ENCODE results near the gene FBXW11. TPM values are rescaled to one million over a fixed set of nuclear protein-coding genes. Genes with fewer than 3 reads are reported as not detected.

The FBXW11 gene
- total RNA-seq, 1 experiment from 2014 or later: 54.8 TPM

GRCh38 chr5:171899792-171900191, 106.6 kb downstream of the FBXW11 start:
- no peaks in the 10 kb centered on the region for H3K4me1 ChIP-seq (replicated peaks; ENCODE audit: insufficient read depth)
- H3K79me2 ChIP-seq (ENCODE audit: low read depth): peaks cover 31% of the 10 kb centered on the region
- peaks cover 6% of the 10 kb centered on the region for H4K20me1 ChIP-seq (ENCODE audit: insufficient read depth)
- H3F3A ChIP-seq (ENCODE audit: insufficient read depth, low read depth): no peaks in the 10 kb centered on the region; the same call in 1 of the 2 replicates
- DNase-seq: no peak
- ChIA-PET CTCF (no interaction called here), POLR2A (ENCODE audit: unreplicated experiment) (interaction anchor here (0.7 kb wide), 1 partner anchor 128 kb away, joined by 3 read pairs; no protein-coding TSS in a partner anchor)
- peaks cover 5% of the 10 kb centered on the region; the same call in 1 of the 2 replicates for H3K36me3 ChIP-seq (ENCODE audit: low read depth)
- H3K4me2 ChIP-seq: no peak overlapping the region
- no peak overlapping the region for H3K4me3 ChIP-seq
- BruUV-seq (replicated peaks): no TSS peak
- H2AFZ ChIP-seq: no peak overlapping the region
- H3K9me2 ChIP-seq (ENCODE audit: insufficient read depth): no peaks in the 10 kb centered on the region
- TF ChIP-seq CTCF (conservative IDR thresholded peaks at IDR 0.05) (no peak), EZH2 (IDR thresholded peaks at IDR 0.05; ENCODE audit: low read depth) (no peak)
- intact Hi-C loops (cut with micrococcal nuclease; ENCODE audit: unreplicated experiment): loop anchor here (10.0 kb wide), 1 partner anchor 1155 kb away; no protein-coding TSS in a partner anchor
- H3K27ac ChIP-seq: no peak overlapping the region
- H3K27me3 ChIP-seq (ENCODE audit: insufficient read depth, low read depth): no peaks in the 10 kb centered on the region
- H3K9me3 ChIP-seq (ENCODE audit: insufficient read depth, low read depth): no peaks in the 10 kb centered on the region

GRCh38 chr5:171898879-171899278, 107.6 kb downstream of the FBXW11 start:
- Histone ChIP-seq H3K27me3 (ENCODE audit: insufficient read depth, low read depth) (no peaks in the 10 kb centered on the region), H3F3A (ENCODE audit: insufficient read depth, low read depth) (no peaks in the 10 kb centered on the region; the same call in 1 of the 2 replicates), H2AFZ (no peak overlapping the region), H3K4me3 (no peak overlapping the region), H3K36me3 (ENCODE audit: low read depth) (0 out of 2 replicates have a peak, but pooled peaks cover 5% of the 10 kb centered on the region), H3K27ac (no peak overlapping the region), H3K9me2 (ENCODE audit: insufficient read depth) (no peaks in the 10 kb centered on the region), H3K4me1 (replicated peaks; ENCODE audit: insufficient read depth) (no peaks in the 10 kb centered on the region), H4K20me1 (ENCODE audit: insufficient read depth) (peaks cover 6% of the 10 kb centered on the region), H3K4me2 (no peak overlapping the region), H3K9me3 (ENCODE audit: insufficient read depth, low read depth) (no peaks in the 10 kb centered on the region), H3K79me2 (ENCODE audit: low read depth) (peaks cover 24% of the 10 kb centered on the region; the same call in 1 of the 2 replicates)
- ChIA-PET POLR2A (ENCODE audit: unreplicated experiment) (interaction anchor here (0.6 kb wide), 1 partner anchor 315 kb away, joined by 4 read pairs; no protein-coding TSS in a partner anchor), CTCF (interaction anchor here (0.6 kb wide), 1 partner anchor 71 kb away, joined by 4 read pairs; no protein-coding TSS in a partner anchor)
- no peak for TF ChIP-seq EZH2 (IDR thresholded peaks at IDR 0.05; ENCODE audit: low read depth)
- TF ChIP-seq CTCF (conservative IDR thresholded peaks at IDR 0.05): no peak
- intact Hi-C loops (cut with micrococcal nuclease; ENCODE audit: unreplicated experiment): no loop called here
- DNase-seq: no peak
- BruUV-seq (replicated peaks): no TSS peak

- intact Hi-C loops (cut with micrococcal nuclease; ENCODE audit: unreplicated experiment): no loop called here
- Histone ChIP-seq H3K4me3 (no peak overlapping the region), H3K9me2 (ENCODE audit: insufficient read depth) (no peaks in the 10 kb centered on the region), H3K27me3 (ENCODE audit: insufficient read depth, low read depth) (no peaks in the 10 kb centered on the region), H3K4me2 (no peak overlapping the region), H3F3A (ENCODE audit: insufficient read depth, low read depth) (no peaks in the 10 kb centered on the region; the same call in 1 of the 2 replicates), H4K20me1 (ENCODE audit: insufficient read depth) (peaks cover 6% of the 10 kb centered on the region), H3K79me2 (ENCODE audit: low read depth) (peaks cover 19% of the 10 kb centered on the region; the same call in 1 of the 2 replicates), H3K27ac (no peak overlapping the region), H3K36me3 (ENCODE audit: low read depth) (0 out of 2 replicates have a peak, but pooled peaks cover 5% of the 10 kb centered on the region), H3K9me3 (ENCODE audit: insufficient read depth, low read depth) (no peaks in the 10 kb centered on the region), H3K4me1 (replicated peaks; ENCODE audit: insufficient read depth) (no peaks in the 10 kb centered on the region), H2AFZ (no peak overlapping the region)
- BruUV-seq (replicated peaks): no TSS peak
- DNase-seq: no peak
- TF ChIP-seq EZH2 (IDR thresholded peaks at IDR 0.05; ENCODE audit: low read depth) (no peak), CTCF (conservative IDR thresholded peaks at IDR 0.05) (no peak)
- ChIA-PET CTCF (interaction anchor here (0.6 kb wide), 1 partner anchor 70 kb away, joined by 4 read pairs; no protein-coding TSS in a partner anchor), POLR2A (ENCODE audit: unreplicated experiment) (interaction anchor here (0.6 kb wide), 1 partner anchor 316 kb away, joined by 4 read pairs; no protein-coding TSS in a partner anchor)
These were observed 108.1 kb downstream of the FBXW11 start for GRCh38 chr5:171898386-171898785.
